COLO829 (cell line): Measurements from ENCODE around the gene PTGS1.
A peak's percentile ranks its signal among the peaks of the same experiment; 100 is the strongest.
"Not testable (repeated sequence)": the region's sequence is repeated elsewhere in the genome, so short reads cannot be mapped to it uniquely, and the experiment has no call there.

ENCODE experiments used
- DNase-seq: peaks from one replicate; pipeline ENCODE4 v3.0.0; 2012; ENCODE audit warnings: low spot score

The PTGS1 gene

DNA sequence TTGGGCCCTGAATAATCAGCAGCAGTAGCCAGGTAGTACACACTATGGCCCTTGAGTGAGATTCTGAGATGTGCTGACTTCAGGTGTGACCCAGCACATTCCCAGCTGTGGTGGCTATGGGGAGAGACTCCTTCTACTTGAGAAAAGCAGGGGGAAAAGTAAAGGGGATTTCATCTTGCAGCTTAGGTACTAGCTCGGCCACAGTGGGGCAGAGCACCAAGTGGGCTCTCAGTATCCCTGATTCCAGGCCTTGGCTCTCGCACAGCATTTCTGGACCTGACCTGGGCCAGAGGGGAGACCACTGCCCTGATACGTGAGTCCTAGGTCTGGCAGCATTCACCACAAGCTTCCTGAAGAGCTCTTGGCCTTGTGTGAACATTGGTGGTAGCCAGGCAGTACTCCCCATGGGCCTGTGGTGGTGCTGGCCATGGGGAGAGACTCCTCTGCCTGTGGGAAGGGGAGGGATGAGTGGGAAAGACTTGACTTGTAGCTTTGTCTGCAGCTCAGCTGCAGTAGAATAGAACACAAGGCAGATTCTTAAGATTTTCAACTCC lies 27.6 kb downstream of the PTGS1 start:
- no peak for DNase-seq

DNA sequence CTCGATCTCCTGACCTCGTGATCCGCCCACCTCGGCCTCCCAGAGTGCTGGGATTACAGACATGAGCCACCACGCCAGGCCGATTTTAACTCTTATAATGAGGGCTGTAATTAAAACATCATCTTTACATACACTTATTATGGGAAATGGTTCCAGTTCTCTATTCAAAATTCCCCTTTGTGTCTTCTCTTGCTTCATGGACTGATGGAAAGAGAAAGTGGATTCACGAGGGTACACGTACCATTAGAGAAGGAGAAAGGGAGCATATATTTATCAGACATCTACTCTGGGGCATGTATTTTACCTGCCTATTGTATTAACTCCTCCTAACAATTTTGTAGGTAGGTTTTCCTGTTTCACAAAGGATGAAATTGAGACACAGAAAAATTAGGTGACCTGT lies 31.1 kb downstream of the PTGS1 start:
- DNase-seq: no peak

GRCh38 chr9:122402403-122402871 lies 31.6 kb downstream of the PTGS1 start:
- DNase-seq: peak; percentile 99

DNA sequence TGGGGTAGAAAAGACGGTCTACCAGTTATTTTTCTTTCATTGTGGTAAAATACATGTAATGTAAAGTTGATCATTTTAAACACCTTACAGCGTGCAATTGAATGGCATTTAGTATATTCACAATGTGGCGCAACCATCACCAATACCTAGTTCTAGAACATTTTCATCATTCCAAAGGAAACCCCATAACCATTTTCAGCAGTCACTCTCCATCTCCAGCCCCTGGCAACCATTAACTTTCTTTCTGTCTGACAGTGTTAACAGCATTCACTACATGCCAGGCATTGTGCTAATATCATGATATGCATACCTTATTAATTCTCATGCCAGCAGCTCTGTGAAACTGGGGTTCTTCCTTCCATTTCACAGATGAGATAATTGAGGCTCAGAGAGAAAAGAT lies 32.0 kb downstream of the PTGS1 start:
- no peak for DNase-seq

DNA sequence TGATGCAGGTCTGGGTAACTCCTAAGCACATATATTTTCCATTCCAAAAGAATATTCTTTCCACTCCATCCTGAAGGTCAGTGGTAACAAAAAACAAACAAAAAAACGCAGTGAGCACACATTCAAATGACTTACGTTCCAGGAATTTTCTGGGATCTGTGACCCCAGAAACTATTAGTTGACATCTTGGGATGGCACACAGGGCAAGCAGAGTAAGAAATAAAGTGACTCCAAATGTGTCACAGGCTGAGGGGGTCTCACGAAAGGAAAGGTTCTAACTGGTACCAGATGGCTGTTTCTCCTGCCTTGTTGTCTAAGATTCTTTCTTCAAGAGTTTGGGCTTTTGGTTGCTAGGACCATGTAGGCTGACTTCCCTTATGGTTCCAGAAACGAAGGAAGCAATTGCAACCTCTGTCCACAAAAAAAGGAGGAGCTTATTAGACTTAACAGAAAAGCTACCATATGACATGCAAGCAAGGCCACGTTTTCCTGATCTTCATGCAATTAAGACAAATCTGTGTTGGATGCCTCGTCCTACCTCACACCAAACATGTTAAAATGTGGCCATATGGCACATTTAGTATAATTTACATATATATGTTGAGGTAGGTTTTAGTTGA lies 32.7 kb downstream of the PTGS1 start:
- no peak for DNase-seq

DNA sequence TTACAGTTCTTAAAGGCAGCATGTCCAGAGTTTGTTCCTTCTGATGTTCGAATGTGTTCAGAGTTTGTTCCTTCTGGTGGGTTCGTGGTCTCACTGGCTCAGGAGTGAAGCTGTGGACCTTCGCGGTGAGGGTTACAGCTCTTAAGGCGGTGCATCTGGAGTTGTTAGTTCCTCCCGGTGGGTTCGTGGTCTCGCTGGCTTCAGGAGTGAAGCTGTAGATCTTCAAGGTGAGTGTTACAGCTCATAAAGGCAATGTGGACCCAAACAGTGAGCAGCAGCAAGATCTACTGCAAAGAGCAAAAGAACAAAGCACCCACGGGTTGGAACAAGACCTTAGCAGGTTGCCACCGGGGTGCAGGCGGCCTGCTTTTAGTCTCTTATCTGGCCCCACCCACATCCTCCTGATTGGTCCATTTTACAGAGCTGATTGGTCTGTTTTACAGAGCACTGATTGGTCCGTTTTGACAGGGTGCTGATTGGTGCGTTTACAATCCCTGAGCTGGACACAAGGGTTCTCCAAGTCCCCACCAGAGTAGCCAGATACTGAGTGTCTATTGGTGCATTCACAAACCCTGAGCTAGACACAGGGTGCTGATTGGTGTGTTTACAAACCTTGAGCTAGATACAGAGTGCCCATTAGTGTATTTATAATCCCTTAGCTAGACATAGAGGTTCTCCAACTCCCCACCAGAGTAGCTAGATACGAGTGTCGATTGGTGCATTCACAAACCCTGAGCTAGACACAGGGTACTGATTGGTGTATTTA lies 34.7 kb downstream of the PTGS1 start:
- DNase-seq: not testable (repeated sequence)

DNA sequence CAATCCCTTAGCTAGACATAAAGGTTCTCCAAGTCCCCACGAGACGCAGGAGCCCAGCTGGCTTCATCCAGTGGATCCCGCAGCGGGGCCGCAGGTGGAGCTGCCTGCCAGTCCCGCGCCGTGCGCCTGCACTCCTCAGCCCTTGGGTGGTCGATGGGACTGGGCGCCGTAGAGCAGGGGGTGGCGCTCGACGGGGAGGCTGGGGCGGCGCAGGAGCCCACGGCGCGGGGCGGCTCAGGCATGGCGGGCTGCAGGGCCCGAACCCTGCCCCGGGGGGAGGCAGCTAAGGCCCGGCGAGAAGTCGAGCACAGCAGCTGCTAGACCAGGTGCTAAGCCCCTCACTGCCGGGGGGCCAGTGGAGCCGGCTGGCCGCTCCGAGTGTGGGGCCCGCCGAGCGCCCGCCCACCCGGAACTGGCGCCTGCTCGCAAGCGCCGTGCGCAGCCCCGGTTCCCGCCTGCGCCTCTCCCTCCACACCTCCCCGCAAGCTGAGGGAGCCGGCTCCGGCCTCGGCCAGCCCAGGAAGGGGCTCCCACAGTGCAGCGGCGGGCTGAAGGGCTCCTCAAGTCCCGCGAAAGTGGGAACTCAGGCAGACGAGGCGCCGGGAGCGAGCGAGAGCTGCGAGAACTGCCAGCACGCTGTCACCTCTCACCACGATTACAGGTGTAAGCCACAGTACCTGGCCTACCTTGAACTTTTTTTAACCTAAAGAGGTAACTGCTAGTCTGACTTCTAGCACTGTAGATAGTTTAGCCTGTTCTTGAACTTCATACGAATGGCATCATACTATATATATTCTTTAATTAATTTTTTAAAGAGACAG lies 35.5 kb downstream of the PTGS1 start:
- no peak for DNase-seq

- not testable (repeated sequence) for DNase-seq
These were observed 43.3 kb downstream of the PTGS1 start for GRCh38 chr9:122414108-122414507.

DNA sequence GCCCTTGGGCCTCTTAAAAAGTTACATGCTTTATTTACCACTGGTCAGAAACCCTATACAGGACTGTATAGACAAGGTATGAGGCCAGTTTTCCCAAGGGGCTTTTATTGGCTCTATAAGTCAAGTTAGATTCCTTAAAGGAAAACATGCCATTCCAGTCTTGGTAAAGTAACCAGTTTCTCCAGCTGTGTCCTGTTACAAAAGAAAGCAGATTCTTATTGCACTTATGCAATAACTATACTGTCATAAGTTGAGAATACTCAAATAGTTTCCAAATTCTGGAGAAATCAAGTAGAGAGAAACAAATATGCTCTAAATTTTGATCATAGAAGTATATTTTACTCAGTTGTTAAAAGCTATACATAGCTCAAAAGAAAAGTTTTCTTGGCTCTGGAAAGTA lies 47.2 kb downstream of the PTGS1 start:
- no peak for DNase-seq

DNA sequence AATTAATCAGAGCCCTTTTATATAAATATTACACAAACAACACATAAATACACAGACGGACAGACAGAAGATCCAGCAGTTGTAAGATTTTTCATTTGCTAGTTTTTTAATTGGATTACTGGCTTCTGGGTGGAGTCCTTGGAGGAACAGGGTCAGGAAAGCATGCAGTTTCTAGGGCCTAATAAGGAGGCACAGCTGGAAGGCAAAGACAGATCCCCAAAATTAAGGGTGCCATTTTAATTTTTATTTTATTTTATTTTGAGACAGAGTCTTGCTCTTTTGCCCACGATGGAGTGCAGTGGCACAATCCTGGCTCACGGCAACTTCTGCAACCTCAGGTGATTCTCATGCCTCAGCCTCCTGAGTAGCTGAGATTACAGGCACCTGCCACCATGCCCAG lies 49.5 kb downstream of the PTGS1 start:
- no peak for DNase-seq

- DNase-seq: no peak
These were observed 54.3 kb downstream of the PTGS1 start for GRCh38 chr9:122425087-122425486.

DNA sequence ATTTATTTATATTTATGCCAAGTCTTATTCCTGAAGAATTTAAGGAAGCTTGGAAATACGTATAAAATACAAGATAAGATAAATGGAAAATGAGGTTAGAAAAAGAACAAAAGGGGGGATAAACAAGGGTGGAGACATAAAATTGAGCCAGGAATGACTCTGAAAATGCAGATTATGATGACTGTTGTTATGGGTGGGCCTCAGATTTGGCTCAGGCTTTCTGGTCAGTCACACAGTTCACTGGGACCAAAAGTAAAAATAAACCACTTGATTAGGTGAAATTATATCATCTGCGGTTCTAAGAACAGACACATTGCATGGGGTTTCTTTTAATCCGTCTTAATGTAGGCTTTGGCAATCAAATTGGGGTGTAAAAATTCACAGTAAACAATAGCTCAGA lies 55.9 kb downstream of the PTGS1 start:
- no peak for DNase-seq

GRCh38 chr9:122442568-122442967 lies 71.7 kb downstream of the PTGS1 start:
- DNase-seq: no peak

- DNase-seq: no peak
These were observed 73.4 kb downstream of the PTGS1 start for GRCh38 chr9:122444041-122444733.
